Parathyroid adenoma (tissue), 2 donors: ENCODE data around the gene CLCN5.

Source experiments
- H2AFZ ChIP-seq: fragments of 300-600 bp; sonication (generic); one replicate; pipeline ENCODE4 v1.7.0; 2017; ENCODE audit warnings: antibody characterized with exemption, mild to moderate bottlenecking
- H3K27ac ChIP-seq: fragments of 300-600 bp; sonication (generic); one replicate; pipeline ENCODE4 v1.7.0; 2017
- H3K27me3 ChIP-seq: fragments of 300-600 bp; sonication (generic); one replicate; pipeline ENCODE4 v1.7.0; 2017; ENCODE audit warnings: low read length; ENCODE audit not compliant: control insufficient read depth, insufficient read depth
- H3K36me3 ChIP-seq: fragments of 300-600 bp; sonication (generic); one replicate; pipeline ENCODE4 v1.7.0; 2017; ENCODE audit warnings: low read length; ENCODE audit not compliant: control insufficient read depth, insufficient read depth
- H3K4me1 ChIP-seq: fragments of 300-600 bp; sonication (generic); one replicate; pipeline ENCODE4 v1.7.0; 2017; ENCODE audit warnings: control low read depth
- H3K4me2 ChIP-seq: fragments of 300-600 bp; sonication (generic); one replicate; pipeline ENCODE4 v1.7.0; 2017; ENCODE audit warnings: low read length
- H3K4me3 ChIP-seq: fragments of 300-600 bp; sonication (generic); one replicate; pipeline ENCODE4 v1.7.0; 2017; ENCODE audit warnings: low read depth, low read length
- H3K79me2 ChIP-seq: fragments of 300-600 bp; sonication (generic); one replicate; pipeline ENCODE4 v1.7.0; 2017; ENCODE audit warnings: control low read depth
- H3K9ac ChIP-seq: fragments of 300-600 bp; sonication (generic); one replicate; pipeline ENCODE4 v1.7.0; 2017; ENCODE audit warnings: mild to moderate bottlenecking
- H3K9me3 ChIP-seq: fragments of 300-600 bp; sonication (generic); one replicate; pipeline ENCODE4 v1.7.0; 2017; ENCODE audit warnings: low read length; ENCODE audit not compliant: control insufficient read depth
- CTCF ChIP-seq: fragments of 300-600 bp; sonication (generic); IDR thresholded peaks from one replicate; pipeline ENCODE4 v1.7.0; 2017; ENCODE audit warnings: antibody characterized with exemption, mild to moderate bottlenecking
- donor health status: primary hyperparathyroidism.

The CLCN5 gene

GRCh38 chrX:49930039-49930438, 7.6 kb downstream of the CLCN5 start:
- Histone ChIP-seq H3K79me2 (no peaks in the 10 kb centered on the region), H3K4me1 (no peaks in the 10 kb centered on the region), H3K4me2 (no peak overlapping the region), H3K9ac (no peak overlapping the region), H3K27ac (no peak overlapping the region), H3K36me3 (no peaks in the 10 kb centered on the region), H3K4me3 (no peak overlapping the region), H2AFZ (no peak overlapping the region), H3K27me3 (no peaks in the 10 kb centered on the region), H3K9me3 (no peaks in the 10 kb centered on the region)
- TF ChIP-seq CTCF = no peak

GRCh38 chrX:49932791-49933190, 10.4 kb downstream of the CLCN5 start:
- no peak for TF ChIP-seq CTCF
- Histone ChIP-seq H3K36me3 (no peaks in the 10 kb centered on the region), H3K27ac (no peak overlapping the region), H3K4me1 (no peaks in the 10 kb centered on the region), H3K4me3 (no peak overlapping the region), H3K27me3 (no peaks in the 10 kb centered on the region), H3K79me2 (no peaks in the 10 kb centered on the region), H2AFZ (no peak overlapping the region), H3K9me3 (no peaks in the 10 kb centered on the region), H3K4me2 (no peak overlapping the region), H3K9ac (no peak overlapping the region)

GRCh38 chrX:49934148-49934547, 11.8 kb downstream of the CLCN5 start:
- no peaks in the 10 kb centered on the region for H3K36me3 ChIP-seq
- H3K9ac ChIP-seq = no peak overlapping the region
- H3K27ac ChIP-seq = no peak overlapping the region
- H3K4me1 ChIP-seq = no peaks in the 10 kb centered on the region
- H3K79me2 ChIP-seq = no peaks in the 10 kb centered on the region
- TF ChIP-seq CTCF = no peak
- no peak overlapping the region for H2AFZ ChIP-seq
- no peaks in the 10 kb centered on the region for H3K9me3 ChIP-seq
- H3K4me3 ChIP-seq = no peak overlapping the region
- no peak overlapping the region for H3K4me2 ChIP-seq
- H3K27me3 ChIP-seq = no peaks in the 10 kb centered on the region

GRCh38 chrX:49934729-49935128, 12.3 kb downstream of the CLCN5 start:
- Histone ChIP-seq H2AFZ (no peak overlapping the region), H3K27ac (no peak overlapping the region), H3K4me2 (no peak overlapping the region), H3K79me2 (no peaks in the 10 kb centered on the region), H3K36me3 (no peaks in the 10 kb centered on the region), H3K9me3 (no peaks in the 10 kb centered on the region), H3K4me1 (no peaks in the 10 kb centered on the region), H3K9ac (no peak overlapping the region), H3K27me3 (no peaks in the 10 kb centered on the region), H3K4me3 (no peak overlapping the region)
- no peak for TF ChIP-seq CTCF

GRCh38 chrX:49947781-49948180, 25.4 kb downstream of the CLCN5 start:
- no peak overlapping the region for H3K4me3 ChIP-seq
- no peaks in the 10 kb centered on the region for H3K27me3 ChIP-seq
- TF ChIP-seq CTCF = no peak
- H2AFZ ChIP-seq = no peak overlapping the region
- no peaks in the 10 kb centered on the region for H3K79me2 ChIP-seq
- H3K9me3 ChIP-seq = no peaks in the 10 kb centered on the region
- no peak overlapping the region for H3K27ac ChIP-seq
- H3K4me2 ChIP-seq = no peak overlapping the region
- no peaks in the 10 kb centered on the region for H3K36me3 ChIP-seq
- no peak overlapping the region for H3K9ac ChIP-seq
- H3K4me1 ChIP-seq = peaks cover 2% of the 10 kb centered on the region
